DMS153 treated with DMSO at 0.1 percent for 48 hours (cell line): ENCODE measurements around the gene UNC5B.
"Not testable (repeated sequence)": the region's sequence is repeated elsewhere in the genome, so short reads cannot be mapped to it uniquely, and the experiment has no call there.

Source experiments
- DNase-seq: peaks from one replicate; lab custom pipeline; 2025; ENCODE audit not compliant: unreplicated experiment; lab: John Stamatoyannopoulos, UW

Gene UNC5B

DNA sequence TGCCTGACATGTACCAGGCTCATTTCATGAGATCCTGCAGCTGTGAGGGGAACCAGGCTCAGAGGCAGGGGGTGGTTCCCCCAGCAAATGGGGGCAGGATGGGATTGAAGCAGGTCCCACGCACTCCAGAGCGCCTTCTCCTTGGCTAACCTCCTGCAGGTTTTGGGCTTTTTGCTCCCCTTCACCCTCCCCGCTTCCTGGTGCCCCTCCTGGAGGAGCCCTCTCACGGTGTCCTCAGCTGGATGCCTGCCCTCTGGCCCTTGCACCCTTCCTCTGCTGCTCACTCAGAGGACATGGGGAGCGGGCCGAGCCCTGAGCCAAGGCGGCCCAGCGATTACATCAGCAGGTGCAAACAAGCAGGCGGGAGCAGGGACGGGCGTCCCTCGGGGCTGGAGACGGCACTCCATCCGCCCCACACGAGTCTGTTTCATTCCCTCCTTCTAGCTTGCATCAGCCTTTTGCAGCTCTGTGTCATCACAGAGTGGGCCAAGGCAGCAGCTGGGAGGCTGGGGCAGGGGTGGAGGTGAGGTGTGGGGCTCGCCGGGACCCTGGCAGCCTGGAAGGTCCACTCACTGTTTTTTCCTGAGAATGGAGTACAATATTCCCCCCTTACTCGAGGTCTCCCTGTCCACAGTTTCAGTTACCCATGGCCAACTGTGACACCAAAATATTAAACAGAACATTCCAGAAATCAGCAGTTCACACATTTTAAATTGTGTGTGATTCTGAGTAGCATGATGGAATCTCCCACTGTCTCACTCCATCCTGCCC lies 54.0 kb downstream of the UNC5B start:
- DNase-seq, result peak; percentile 59

DNA sequence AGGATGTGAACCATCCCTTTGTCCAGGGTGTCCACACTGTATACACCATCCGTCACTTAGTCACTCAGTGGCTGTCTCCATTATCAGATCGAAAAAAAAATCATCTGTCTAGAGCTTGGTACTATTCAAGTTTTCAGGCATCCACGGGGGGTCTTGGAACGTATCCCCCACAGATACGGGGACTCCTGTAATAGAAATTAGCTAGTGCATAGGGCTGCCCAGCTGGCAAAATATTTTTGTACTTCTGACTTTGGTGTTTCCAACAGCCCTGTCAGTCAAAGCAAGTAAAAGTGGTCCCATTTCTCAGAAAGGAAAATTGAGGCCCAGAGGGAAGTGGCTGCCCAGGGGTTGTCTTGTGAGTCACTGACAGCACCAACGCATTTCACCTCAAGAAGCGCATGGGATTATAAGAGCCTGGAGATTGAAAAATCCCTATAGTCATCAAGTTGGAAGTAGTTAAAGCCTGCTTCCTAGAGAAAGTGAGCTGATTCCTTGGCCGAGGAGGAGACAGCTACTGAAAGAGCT lies 54.6 kb downstream of the UNC5B start:
- no peak for DNase-seq

DNA sequence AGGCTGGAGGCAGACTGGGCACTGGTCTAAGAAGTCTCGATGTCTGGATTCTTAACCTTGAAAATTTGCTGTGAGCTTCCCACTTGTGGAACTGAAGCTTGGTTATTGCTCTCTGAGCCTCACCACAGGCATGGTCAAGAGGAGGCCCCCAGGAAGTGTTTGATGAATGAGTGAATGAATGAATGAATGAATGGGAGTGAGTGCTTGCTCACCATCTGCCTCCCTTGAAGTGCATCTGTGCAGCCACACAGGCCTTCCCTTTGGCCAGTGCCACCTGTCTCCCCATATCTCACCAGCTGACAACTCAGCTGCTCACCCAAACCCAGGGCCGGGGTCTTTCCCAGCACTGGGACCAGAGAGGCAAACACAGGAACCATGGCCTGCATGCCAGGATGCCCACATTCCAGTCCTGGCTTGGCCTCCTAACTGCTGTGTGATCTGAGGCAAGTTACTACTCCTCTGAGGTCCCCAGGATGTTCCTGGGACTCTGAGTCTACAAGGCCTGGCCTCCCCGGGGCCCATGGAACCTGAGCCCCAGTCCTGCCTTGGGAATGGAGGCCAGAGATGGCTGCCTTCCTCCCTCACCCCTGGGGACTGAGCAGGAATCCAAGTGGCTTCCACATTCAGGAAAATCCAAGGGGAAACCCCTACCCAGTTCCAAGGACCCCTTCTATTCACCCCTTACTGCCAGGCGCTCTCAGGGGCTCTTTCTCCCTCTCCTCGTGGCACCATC lies 55.3 kb downstream of the UNC5B start:
- no peak for DNase-seq

DNA sequence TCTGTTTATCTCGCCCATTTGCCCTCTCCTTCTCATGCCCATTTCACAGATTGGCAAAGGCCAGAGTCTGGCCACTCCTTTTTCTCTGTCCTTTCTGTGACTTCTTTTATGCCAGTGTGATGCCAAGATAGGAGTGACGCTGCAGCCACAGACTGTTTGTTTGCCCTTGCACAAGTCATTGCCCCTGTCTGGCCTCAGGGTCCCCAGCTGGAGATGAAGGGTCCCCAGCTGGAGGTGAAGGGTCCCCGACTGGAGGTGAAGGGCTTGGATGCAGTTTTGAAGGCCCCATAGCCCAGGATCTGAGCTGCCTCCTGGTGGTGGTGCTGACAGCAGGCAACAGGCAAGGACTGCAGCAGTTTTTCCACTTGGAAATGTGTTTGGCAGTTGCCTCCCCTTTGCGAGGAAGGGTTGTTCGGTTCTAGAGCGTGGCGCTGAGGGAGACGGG lies 55.9 kb downstream of the UNC5B start:
- no peak for DNase-seq

DNA sequence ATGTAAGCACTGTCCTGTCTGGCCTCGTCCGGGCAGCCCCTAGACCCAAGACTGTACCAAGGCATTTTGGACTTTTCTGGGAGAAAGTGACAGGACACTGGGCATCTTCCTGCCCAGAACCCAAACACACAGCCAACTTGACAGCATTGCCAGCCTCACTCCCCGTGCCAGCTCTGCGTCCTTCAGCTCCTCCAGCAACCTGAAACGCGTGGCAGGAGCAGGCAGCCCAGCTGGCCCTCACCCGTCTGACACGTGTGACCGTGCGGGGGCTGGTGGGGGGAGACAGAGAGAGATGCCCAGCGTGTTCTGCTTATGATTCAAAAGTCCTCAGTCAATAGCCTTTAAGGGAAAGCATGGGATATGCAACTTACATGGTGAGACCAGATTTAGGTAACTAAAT lies 56.4 kb downstream of the UNC5B start:
- DNase-seq, result no peak

DNA sequence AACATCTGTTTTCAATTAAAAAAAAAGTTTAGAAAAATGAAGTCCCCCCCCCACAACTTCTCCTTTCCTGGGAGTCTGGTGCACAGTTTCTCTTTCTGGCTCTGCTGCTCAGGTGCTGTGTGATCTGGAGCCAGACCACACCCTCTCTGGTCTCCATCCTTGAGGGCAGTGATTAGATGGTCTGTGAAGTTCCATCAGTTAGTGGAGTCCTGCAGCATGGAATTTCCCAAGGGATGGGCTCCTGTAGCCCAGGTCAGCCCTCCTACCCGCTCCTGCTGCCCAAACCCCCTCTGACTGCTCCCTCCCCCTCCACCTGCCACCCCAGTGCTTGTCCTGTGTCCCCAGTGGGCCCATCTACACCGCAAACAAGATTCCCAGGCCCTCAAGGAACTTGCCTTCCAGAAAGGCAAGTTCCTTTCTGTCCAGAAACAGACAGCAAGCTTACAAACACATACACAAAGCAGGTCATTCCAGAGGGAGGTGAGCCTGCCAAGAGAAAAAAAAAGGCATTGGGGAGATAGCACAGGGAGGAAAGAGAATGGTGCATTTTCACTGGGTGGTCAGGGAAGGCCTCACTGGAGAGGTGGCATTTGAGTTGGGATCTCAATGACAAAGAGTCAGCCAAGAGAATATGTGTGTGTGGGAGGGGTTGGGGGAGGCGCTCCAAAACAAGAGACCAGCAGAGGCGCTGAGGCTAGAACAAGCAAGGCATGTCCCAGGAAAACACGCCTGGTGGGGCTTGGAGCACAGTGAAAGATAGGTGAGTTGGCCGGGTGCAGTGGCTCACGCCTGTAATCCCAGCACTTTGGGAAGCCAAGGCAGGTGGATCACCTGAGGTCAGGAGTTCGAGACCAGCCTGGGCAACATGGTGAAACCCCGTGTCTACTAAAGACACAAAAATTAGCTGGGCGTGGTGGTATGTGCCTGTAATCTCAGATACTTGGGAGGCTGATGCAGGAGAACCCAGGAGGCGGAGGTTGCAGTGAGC lies 57.2 kb downstream of the UNC5B start:
- no peak for DNase-seq

DNA sequence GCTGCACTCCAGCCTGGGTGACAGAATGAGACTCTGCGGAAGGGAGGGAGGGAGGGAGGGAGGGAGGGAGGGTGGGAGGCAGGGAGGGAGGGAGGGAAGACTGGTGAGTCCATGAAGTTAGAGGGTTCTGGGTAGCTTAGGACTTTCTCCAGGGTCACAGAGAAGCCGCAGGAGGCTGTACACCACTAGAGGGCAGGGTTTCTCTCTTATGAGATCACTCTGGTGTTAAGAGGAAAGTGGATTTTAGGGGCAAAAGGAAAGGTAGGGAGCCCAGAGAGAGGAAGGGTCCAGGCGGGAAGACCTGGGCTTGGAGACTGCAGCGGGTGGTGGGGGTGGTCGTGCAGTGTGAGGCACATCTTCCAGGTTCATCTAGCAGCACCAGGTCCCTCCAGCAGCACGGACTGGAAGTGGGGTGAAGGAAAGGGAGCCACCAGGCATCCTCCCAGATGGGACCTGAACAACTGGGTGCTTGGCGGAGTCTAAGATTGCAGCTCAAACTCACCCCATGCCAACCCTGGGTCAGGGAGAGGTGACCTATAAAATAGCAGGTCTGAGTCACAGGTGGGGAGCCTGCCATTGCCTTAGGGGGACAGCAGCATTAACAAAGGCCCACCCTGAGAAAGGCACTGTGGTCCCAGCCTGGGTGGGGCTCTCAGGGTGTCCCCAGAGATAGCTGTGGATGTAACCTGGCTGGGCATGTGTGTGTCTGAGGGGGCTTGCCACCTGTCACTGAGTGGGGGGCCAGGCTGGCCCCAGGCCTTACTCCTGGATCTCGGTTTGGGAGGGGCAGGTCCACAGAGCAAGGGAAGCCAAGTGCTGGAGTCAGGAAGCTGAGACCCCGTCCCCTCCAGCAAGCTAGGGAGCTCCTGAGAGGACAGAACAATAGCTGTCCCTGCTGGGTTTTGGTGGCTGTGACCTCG lies 58.2 kb downstream of the UNC5B start:
- peak; percentile 74 for DNase-seq

DNA sequence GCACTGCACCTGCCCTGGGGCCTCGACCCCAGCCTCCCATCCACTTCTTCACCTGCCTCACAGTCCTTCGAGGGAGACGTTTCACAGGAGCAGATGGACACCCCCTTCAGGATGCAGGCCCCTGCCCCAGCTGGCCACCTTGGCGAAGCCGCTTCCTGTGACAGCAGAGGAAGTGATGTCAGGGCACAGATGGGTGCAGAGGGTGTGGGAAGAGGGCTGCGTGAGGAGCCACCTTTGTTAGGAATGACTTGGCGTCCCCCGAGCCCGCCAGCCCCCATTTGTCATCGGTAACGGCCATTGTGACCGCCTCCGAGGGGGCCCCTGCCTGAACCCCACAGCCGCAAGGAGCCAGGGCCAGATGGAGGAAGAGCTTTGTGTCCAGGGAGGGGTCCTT lies 59.3 kb downstream of the UNC5B start:
- DNase-seq, result no peak

DNA sequence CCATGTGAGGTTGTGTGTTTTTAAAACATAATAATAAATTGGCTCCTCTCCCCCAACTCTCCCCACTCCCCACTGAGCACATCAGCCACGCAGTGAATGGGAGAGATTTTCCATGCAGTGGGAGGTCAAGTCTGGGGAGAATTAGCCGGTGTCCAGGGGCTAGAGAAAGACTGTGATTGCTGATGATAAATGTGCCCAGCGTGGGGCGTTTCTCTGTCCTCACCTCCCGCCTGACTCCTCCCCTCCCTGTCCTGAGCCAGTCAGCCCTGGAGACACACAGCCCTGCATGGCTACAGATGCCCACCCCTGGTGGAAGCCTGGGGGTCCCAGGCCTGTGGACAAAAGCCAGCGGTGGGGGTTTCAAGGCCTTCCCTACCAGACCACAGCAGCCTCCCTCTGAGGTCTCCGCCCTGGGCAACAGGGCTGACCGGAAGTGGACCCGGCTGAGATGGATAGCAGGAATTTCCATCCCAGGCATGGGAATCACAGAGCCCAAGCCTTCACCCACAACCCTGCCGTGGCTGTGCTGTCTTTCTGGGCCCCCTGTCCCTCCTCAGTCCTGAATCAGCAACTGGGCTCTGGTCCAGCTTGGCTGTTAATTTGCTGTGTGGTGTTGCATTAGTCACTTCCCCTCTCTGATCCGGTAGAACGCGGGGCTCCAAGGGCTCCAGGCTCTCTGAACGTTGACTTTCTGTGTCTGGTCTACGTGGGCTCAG lies 59.8 kb downstream of the UNC5B start:
- DNase-seq, result no peak

DNA sequence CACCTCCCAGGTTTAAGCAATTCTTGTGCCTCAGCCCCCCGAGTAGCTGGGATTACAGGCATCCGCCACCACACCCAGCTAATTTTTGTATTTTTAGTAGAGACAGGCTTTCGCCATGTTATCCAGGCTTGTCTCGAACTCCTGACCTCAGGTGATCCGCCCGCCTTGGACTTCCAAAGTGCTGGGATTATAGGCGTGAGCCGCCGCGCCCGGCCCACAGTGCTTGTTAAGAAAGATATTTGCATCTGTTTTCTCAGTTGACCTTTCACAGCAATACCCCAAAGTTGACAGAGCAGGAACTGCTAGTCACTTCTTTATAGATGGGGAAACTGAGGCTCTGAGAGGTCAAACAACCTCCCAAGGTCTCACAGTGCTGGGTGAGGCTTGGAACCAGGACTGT lies 60.6 kb downstream of the UNC5B start:
- not testable (repeated sequence) for DNase-seq

DNA sequence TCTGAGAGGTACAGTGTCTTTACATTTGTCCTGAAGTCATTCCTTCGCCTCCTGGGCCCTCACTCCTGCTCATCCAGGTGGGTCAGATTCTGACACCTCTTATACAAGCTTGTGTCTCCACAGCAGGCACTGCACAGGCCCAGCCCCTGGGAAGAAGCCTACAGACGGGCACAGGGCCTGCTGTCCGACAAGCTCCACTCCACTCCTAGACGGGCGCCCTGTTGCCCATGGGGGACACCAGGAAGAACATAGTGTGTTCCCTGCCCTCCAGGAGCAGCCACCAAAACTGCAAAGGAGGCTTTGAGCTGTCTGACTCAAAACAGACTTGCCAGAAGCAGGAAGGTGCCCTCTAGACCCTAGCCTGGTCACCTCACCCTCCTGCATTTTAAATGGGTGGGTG lies 61.1 kb downstream of the UNC5B start:
- DNase-seq, result no peak

DNA sequence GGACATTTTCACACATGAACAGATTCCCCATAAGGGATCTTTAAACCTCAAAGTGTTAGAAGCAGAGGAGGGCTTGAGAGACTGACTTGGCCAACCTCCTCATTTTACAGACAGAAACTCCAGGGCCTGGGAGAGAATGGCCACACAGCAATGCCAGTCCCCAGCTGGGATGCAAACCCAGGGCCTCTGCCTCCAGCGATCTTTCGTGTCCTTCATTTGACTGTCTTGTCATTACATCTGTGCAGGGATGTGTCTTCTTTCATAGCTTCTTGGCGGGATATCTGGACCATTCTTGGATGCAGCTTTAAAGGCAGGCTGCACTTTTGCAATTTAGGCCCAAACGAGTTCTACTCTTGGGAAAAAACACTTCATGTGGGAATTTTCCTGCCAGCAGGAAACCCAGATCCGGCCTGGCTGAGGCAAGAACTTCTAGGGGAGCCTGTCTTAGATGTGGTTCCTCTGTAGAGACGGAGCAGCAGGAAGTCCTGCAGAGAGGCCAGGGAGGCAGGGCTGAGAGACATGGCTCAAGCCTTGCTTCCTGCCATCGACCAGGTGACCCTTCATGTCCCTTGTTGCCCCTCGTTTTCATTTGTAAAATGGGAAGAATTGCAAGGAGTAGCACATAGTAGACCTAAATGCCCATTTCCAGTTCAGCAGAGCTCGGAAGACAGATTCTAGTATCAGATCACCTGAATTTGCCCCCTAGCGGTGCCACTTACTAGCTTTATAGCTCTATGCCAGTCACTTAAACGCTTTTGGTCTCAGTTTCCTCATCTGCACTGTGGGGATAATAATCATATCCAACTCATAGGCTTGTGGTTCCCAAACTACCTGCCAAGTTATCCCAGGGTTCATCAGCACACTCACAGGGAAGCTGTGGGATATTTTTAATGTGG lies 62.8 kb downstream of the UNC5B start:
- no peak for DNase-seq

DNA sequence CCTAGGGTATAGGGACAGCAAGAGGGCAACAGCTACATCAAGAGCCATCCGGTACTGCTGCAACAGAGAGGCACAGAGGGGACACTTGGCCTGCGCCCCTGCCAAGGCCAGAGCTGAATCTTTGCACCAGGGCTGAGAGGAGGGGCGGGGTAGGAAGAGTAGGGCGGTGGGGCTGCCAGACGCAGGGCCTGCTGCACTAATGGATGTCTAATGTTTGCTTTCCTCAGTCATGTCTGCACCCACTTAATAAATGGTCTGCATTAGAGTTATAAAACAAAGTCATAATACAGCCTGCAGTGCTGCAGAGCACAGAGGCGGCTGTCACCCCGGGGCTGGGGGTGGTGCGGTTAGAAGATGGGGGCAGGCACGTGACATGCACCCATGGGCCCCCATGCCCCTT lies 64.5 kb downstream of the UNC5B start:
- no peak for DNase-seq

DNA sequence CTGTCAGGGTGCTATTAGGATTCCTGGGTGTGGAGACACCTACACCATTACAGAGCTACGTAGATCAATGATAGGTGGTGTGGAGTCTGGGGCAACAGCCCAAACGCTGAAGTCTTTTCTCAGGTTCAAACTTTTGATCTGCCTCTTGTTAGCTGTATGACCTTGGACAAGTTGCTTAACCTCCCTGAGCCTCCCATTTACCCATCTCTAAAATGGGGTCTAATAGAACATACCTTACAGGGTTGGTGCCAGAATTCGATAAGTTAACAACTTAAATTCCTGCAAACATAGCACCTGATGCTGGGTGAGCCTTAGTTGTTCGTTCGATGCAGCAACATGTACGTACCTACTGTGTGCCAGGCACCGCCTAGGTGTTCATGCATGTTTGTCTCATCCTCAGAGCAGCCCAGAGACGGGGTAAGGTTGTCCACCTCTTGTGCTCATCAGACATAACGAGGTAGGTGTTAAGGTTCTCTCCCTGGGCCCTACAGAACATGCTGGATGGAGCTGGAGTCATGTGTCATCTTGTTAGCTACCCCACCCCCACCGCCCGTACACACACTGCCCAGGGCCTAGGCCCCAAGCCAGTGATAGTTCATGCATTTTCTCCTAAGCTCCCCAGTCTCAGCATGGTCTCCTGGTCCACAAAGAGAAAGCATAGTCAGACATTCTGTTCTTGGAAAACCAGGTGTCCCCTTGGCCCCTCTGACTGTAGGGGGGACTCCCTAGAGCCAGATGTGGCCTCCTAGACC lies 65.7 kb downstream of the UNC5B start:
- DNase-seq, result no peak

DNA sequence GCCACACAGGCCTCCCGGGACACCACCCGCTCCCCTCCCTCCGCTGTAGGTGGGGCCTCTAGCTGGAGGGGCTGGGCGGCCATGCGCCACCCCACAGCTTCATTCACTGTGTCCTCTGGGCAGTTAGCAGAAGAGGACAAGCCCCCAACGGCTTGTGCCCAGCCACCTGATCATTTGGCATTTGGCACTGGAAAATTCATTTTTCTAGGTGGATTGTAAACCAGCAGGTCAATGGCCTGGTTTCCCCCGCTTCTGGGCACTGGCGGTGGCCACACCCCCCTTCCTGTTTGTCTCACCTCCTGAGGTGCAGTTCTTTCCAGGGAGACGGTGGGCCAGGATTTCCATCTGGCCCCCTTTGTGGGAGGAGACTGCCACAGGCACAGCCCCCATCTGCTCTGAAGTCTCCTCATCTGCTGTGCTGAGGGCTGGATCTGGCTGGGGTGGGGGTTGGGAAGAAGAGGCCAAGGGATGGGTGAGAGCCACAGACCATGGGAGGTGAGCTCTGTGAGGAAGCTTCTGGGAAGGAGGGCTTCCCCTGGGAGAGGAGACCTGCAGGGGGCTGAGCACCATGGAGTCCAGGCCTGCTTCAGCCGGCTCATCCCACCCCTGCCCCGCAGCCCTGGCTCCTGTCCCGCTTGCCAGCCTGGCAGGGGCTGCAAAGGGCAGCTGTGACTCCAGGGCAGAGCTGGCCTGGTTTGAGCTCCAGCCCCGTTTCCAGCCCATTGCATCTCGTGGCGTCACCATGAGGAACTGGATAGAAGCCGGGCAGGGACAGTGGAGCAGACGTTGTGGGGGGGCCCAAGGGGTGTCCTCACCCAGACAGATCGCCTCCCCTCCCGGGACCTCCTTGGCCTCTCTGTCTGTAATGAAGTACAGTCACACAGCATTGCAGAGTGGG lies 66.6 kb downstream of the UNC5B start:
- no peak for DNase-seq

DNA sequence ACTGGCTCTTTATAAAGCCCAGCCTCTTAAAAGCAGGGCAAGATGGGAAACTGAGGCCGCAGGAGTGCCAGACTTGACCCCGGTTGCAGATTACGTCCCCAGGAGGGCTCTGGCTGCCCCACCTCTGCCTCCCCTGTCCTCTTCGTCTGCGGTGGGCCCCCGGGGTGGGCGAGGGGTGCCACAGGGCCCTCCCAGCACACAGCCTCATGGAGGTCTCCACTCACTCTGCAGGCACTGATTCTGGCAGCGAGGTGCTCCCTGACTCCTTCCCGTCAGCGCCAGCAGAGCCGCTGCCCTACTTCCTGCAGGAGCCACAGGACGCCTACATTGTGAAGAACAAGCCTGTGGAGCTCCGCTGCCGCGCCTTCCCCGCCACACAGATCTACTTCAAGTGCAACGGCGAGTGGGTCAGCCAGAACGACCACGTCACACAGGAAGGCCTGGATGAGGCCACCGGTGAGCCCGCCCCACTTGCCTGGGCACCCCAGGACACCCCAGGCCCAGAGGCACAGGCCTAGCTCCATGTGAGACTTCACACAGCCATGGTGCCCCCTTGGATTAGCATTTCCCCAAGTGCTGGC lies 67.3 kb downstream of the UNC5B start:
- no peak for DNase-seq
